Kidney (tissue), 14 donors: ENCODE data around the gene WDR47. TPM values are rescaled to one million over a fixed set of nuclear protein-coding genes. Genes with fewer than 3 reads are reported as not detected.

Source experiments
- DNase-seq, 5 donors: peaks; one replicate each; pipeline ENCODE4 v3.0.0-alpha.2; 2013 to 2020
- FAIRE-seq: peaks from 2 replicates; lab custom pipeline; 2012; peaks lifted over from hg19 to GRCh38; lab: Jason Lieb, UNC
- H3K27ac ChIP-seq, 2 donors: one replicate each; pipeline ENCODE4 v1.7.0; 2013; ENCODE audit warnings: low read depth in 2 of 2, low read length in 2 of 2, inconsistent platforms in 1 of 2
- H3K27me3 ChIP-seq: one replicate; pipeline ENCODE4 v1.7.1; 2013; ENCODE audit warnings: low read length, inconsistent platforms; ENCODE audit not compliant: control insufficient read depth, insufficient read depth
- H3K36me3 ChIP-seq, 3 donors: one replicate each; pipeline versions ENCODE4 v1.7.0 to v1.7.1; 2013; ENCODE audit warnings: low read length in 3 of 3, control low read depth in 1 of 3, inconsistent platforms in 1 of 3; ENCODE audit not compliant: insufficient read depth in 3 of 3, control insufficient read depth in 2 of 3
- H3K4me1 ChIP-seq, 3 donors: one replicate each; pipeline versions ENCODE4 v1.7.0 to v1.7.1; 2013; ENCODE audit warnings: low read length in 3 of 3, inconsistent platforms in 1 of 3, low read depth in 1 of 3; ENCODE audit not compliant: control insufficient read depth in 2 of 3, insufficient read depth in 2 of 3
- H3K4me3 ChIP-seq, 3 donors: one replicate each; pipeline versions ENCODE4 v1.7.0 to v1.8.1; 2013; ENCODE audit warnings: low read length in 3 of 3, control low read depth in 1 of 3, inconsistent platforms in 1 of 3
- H3K9ac ChIP-seq, 3 donors: one replicate each; pipeline versions ENCODE4 v1.7.0 to v1.7.1; 2013; ENCODE audit warnings: low read length in 3 of 3, control low read depth in 1 of 3, inconsistent platforms in 1 of 3
- H3K9me3 ChIP-seq, 3 donors: one replicate each; pipeline versions ENCODE4 v1.7.0 to v1.7.1; 2013; ENCODE audit warnings: low read length in 3 of 3, control low read depth in 1 of 3, inconsistent platforms in 1 of 3; ENCODE audit not compliant: control insufficient read depth in 2 of 3, insufficient read depth in 1 of 3
- intact Hi-C: fragments of 100-400 bp; cut with DNase I; formaldehyde crosslinking; loops from one replicate; pipeline ENCODE4 v1.11.1; 2022
- polyA plus RNA-seq: library from polyadenylated mRNA; stranded (reverse); fragments of 350-450 nt; fragmentation: Illumina TruSeq; extraction: RNeasy Lipid Tissue Mini Kit (QIAGEN cat#74804); gene quantifications from one replicate; pipeline ENCODE4 v1.2.3, GENCODE V29; 2014; ENCODE audit warnings: low read depth, low replicate concordance; ENCODE audit not compliant: insufficient read depth
- total RNA-seq: library from RNA; stranded (reverse); fragmentation: NEBNext Ultra II Directional; extraction: Animal tissue kit (Norgen Biotek cat#: 25700); gene quantifications from one replicate; pipeline ENCODE4 v1.2.1, GENCODE V29; 2021
- TF ChIP-seq, protein P1 (sequence below): IDR thresholded peaks from 3 replicates; pipeline ENCODE4 v1.5.1; 2012; ENCODE audit warnings: mild to moderate bottlenecking, moderate library complexity, borderline replicate concordance; ENCODE audit not compliant: insufficient read depth; ENCODE audit errors: extremely low read depth
- donor health status: control.
- donor health status: control.
- donor health status: control.
- donor health status: control.
- donor health status: control.
- donor health status: DM: yes; HTN: yes; CAD: no.
- donor health status: Normal renal cell carcinoma (clear cell type).

WDR47 gene
- total and polyA plus RNA-seq, 2 donors from 2014 or later: 5.1 to 15.8 TPM

DNA sequence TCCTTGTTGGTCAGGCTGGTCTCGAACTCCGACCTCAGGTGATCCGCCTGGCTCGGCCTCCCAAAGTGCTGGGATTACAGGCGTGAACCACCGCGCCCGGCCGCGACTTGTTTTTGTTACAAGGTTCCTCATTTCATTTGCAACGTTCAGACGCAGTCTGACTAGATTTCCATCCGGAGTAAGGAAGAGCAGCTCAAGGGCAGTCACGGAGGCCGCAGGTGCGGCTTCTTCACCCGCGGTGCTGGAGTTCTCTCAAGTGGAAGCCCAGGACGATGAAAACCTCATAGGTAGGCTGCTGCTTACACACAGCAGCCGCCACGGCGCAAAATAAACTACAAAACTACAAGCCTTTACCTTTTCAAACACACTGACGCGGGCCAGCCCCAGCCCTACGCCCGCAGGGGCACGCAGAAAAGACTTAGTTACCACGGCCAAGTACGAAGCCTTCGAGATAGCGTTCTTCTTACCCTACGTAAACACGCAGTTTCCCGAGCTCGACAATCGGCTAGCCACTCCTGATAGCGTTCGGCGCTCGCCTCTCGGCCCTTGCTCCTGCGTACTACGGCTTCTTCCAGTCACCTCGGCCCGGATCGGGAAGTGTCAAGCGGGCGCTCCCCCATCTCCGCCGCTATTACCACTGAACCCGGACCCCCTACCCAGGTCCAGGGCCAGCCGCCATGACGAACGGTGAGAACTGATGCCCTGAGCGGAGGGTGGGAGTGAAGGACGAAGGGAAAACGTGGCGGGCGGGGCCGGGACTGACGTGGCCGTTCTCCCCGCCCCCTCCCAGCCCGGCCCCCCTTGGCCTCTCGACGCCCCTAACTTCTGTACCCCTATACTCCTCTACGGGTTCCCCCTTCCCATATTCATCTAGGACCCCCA is 48.5 kb upstream of the WDR47 start, which contains the start of gene TMEM167B:
TSS of gene TMEM167B (plus strand) at position 569 of the 882 bp plus-strand sequence. CDS start at position 678, 109 bp downstream.
- Histone ChIP-seq H3K36me3 (peaks cover 0 to 7% (median 0%) of the 10 kb centered on the region in 3 donors), H3K4me1 (peaks cover 3 to 13% (median 10%) of the 10 kb centered on the region in 3 donors), H3K27me3 (no peaks in the 10 kb centered on the region), H3K27ac (peak within 1 kb of the TSS; percentile 98), H3K9me3 (peaks cover 0 to 6% (median 0%) of the 10 kb centered on the region in 3 donors), H3K4me3 (peak within 1 kb of the TSS; percentile 83 to 96 (median 96)), H3K9ac (peak within 1 kb of the TSS; percentile 83 to 94 (median 88))
- TF ChIP-seq, protein P1, sequence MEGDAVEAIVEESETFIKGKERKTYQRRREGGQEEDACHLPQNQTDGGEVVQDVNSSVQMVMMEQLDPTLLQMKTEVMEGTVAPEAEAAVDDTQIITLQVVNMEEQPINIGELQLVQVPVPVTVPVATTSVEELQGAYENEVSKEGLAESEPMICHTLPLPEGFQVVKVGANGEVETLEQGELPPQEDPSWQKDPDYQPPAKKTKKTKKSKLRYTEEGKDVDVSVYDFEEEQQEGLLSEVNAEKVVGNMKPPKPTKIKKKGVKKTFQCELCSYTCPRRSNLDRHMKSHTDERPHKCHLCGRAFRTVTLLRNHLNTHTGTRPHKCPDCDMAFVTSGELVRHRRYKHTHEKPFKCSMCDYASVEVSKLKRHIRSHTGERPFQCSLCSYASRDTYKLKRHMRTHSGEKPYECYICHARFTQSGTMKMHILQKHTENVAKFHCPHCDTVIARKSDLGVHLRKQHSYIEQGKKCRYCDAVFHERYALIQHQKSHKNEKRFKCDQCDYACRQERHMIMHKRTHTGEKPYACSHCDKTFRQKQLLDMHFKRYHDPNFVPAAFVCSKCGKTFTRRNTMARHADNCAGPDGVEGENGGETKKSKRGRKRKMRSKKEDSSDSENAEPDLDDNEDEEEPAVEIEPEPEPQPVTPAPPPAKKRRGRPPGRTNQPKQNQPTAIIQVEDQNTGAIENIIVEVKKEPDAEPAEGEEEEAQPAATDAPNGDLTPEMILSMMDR: no peak
- FAIRE-seq: no peak
- peak; percentile 93 to 97 (median 96) for DNase-seq
- intact Hi-C loops: no loop called here

DNA sequence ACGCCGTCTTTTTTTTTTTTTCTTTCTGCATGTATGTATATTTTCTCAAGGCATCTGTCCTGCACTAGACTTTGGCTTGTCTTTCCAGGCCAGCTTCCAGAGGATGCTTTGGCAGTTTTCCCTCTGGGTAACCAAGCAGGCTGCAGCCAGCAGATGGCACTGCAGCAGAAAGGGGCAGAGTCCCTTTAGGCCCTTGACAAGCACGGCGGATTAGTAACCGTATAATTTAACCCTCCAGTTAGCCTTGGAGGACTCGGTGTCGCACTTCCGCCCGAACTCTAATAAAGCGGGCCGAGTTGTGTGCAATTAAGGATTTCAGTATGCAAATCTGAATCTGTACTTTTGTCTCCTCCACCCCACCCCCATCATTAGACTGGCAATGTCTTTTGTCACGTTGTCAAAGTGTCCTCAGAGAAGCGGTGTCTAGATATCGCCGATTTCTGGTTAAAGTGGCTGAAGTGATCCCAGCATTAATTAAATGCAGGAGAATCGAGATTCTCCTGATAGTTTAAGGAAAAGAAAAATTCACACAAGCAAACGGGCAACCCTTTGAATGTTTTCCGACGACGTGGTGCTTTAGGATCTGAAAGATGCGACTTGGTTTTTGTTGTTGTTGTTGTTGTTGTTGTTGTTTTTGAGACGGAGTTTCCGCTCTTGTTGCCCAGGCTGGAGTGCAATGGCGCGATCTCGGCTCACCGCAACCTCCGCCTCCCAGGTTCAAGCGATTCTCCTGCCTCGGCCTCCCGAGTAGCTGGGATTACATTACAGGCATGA is 47.5 kb upstream of the WDR47 start:
- TF ChIP-seq, protein P1: peak; percentile 51
- DNase-seq (peak in 3 of 5 donors; percentile 57 to 80 (median 64)), FAIRE-seq (no peak)
- Histone ChIP-seq H3K9me3 (peaks cover 0 to 6% (median 0%) of the 10 kb centered on the region in 3 donors), H3K27me3 (no peaks in the 10 kb centered on the region), H3K36me3 (peaks cover 0 to 3% (median 0%) of the 10 kb centered on the region in 3 donors), H3K27ac (no peak overlapping the region), H3K4me3 (peak overlapping the region; percentile 83 to 96 (median 96)), H3K9ac (peak overlapping the region in 1 of 3 donors; percentile 94), H3K4me1 (peaks cover 3 to 13% (median 10%) of the 10 kb centered on the region in 3 donors)
- intact Hi-C loops: no loop called here

DNA sequence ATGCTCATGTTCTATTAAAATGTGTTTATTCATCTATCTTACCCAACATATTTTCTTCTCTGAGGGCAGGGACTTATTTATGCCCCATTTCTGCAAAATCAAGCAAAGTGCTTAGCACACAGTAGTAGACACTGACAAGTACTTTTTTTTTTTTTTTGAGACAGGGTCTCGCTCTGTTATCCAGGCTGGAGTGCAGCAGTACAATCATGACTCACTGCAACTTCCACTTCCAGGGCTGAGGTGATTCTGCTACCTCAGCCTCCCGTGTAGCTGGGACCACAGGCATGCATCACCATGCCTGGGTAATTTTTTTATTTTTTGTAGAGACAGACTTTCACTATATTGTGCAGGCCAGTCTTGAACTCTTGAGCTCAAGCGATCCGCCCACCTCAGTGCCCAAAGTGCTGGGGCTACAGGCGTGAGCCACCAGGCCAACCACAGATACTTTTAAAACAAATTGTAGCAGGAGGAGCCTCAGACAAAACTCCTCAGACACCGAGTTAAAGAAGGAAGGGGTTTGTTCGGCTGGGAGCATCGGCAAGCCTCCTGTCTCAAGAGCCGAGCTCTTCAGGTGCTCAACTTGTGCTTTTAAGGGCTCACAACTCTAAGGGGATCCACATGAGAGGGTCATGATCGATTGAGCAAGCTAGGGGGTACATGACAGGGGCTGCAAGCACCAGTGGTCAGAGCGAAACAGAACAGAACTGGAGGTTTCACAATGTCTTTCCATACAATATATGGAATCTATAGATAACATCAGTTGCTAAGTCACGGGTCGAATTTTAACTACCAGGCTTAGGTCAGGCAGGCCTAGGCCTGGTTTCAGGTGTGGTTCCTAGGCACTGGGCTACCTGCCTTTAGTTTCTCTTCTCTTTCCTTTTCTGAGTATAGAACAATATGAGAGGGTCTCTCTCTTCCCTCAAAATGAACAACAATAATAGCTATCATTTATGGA is 42.9 kb upstream of the WDR47 start:
- DNase-seq (no peak), FAIRE-seq (no peak)
- H3K4me1 ChIP-seq: no peaks in the 10 kb centered on the region
- intact Hi-C loops: no loop called here
- H3K9ac ChIP-seq: no peak overlapping the region
- no peaks in the 10 kb centered on the region for H3K27me3 ChIP-seq
- no peaks in the 10 kb centered on the region for H3K36me3 ChIP-seq
- H3K9me3 ChIP-seq: peaks cover 0 to 6% (median 0%) of the 10 kb centered on the region in 3 donors
- TF ChIP-seq, protein P1: no peak
- H3K27ac ChIP-seq: no peak overlapping the region
- H3K4me3 ChIP-seq: no peak overlapping the region
